IPS-18a (cell line): ENCODE results near the gene CHST11.

ENCODE experiments used
- H3K27ac ChIP-seq: one replicate; pipeline ENCODE4 v1.5.1; 2013; ENCODE audit warnings: low read length
- H3K27me3 ChIP-seq: one replicate; pipeline ENCODE4 v1.6.1; 2013; ENCODE audit warnings: mild to moderate bottlenecking, low read length; ENCODE audit not compliant: control insufficient read depth, insufficient read depth
- H3K36me3 ChIP-seq: one replicate; pipeline ENCODE4 v1.6.1; 2013; ENCODE audit warnings: low read depth, low read length; ENCODE audit not compliant: control insufficient read depth
- H3K4me1 ChIP-seq: one replicate; pipeline ENCODE4 v1.6.1; 2013; ENCODE audit warnings: low read depth, low read length; ENCODE audit not compliant: control insufficient read depth
- H3K4me3 ChIP-seq: one replicate; pipeline ENCODE4 v1.5.1; 2013; ENCODE audit warnings: low read length
- H3K9ac ChIP-seq: one replicate; pipeline ENCODE4 v1.6.1; 2013; ENCODE audit warnings: mild to moderate bottlenecking, low read length, moderate library complexity
- H3K9me3 ChIP-seq: one replicate; pipeline ENCODE4 v1.6.1; 2013; ENCODE audit warnings: low read depth, low read length; ENCODE audit not compliant: control insufficient read depth

CHST11 gene

GRCh38 chr12:104746467-104747088 lies 289.8 kb downstream of the CHST11 start:
- Histone ChIP-seq H3K27ac (no peak overlapping the region), H3K4me3 (no peak overlapping the region), H3K9ac (no peak overlapping the region), H3K36me3 (no peaks in the 10 kb centered on the region), H3K27me3 (no peaks in the 10 kb centered on the region), H3K4me1 (peaks cover 39% of the 10 kb centered on the region), H3K9me3 (no peaks in the 10 kb centered on the region)

GRCh38 chr12:104747330-104747729 lies 290.6 kb downstream of the CHST11 start:
- H3K36me3 ChIP-seq = no peaks in the 10 kb centered on the region
- H3K9ac ChIP-seq = no peak overlapping the region
- no peaks in the 10 kb centered on the region for H3K27me3 ChIP-seq
- H3K4me1 ChIP-seq = peaks cover 40% of the 10 kb centered on the region
- H3K4me3 ChIP-seq = no peak overlapping the region
- H3K9me3 ChIP-seq = no peaks in the 10 kb centered on the region
- H3K27ac ChIP-seq = no peak overlapping the region

GRCh38 chr12:104747955-104748354 lies 291.2 kb downstream of the CHST11 start:
- Histone ChIP-seq H3K27me3 (no peaks in the 10 kb centered on the region), H3K4me1 (peaks cover 34% of the 10 kb centered on the region), H3K9me3 (no peaks in the 10 kb centered on the region), H3K36me3 (no peaks in the 10 kb centered on the region), H3K4me3 (no peak overlapping the region), H3K9ac (no peak overlapping the region), H3K27ac (no peak overlapping the region)

GRCh38 chr12:104748356-104748755 lies 291.6 kb downstream of the CHST11 start:
- no peak overlapping the region for H3K27ac ChIP-seq
- H3K9me3 ChIP-seq = no peaks in the 10 kb centered on the region
- no peak overlapping the region for H3K4me3 ChIP-seq
- no peak overlapping the region for H3K9ac ChIP-seq
- H3K36me3 ChIP-seq = no peaks in the 10 kb centered on the region
- H3K4me1 ChIP-seq = peaks cover 31% of the 10 kb centered on the region
- no peaks in the 10 kb centered on the region for H3K27me3 ChIP-seq

GRCh38 chr12:104748790-104749189 lies 292.0 kb downstream of the CHST11 start:
- H3K4me3 ChIP-seq = no peak overlapping the region
- no peaks in the 10 kb centered on the region for H3K36me3 ChIP-seq
- no peak overlapping the region for H3K9ac ChIP-seq
- no peak overlapping the region for H3K27ac ChIP-seq
- H3K9me3 ChIP-seq = no peaks in the 10 kb centered on the region
- H3K27me3 ChIP-seq = no peaks in the 10 kb centered on the region
- peaks cover 31% of the 10 kb centered on the region for H3K4me1 ChIP-seq

GRCh38 chr12:104749545-104749944 lies 292.8 kb downstream of the CHST11 start:
- peaks cover 31% of the 10 kb centered on the region for H3K4me1 ChIP-seq
- no peak overlapping the region for H3K27ac ChIP-seq
- H3K36me3 ChIP-seq = no peaks in the 10 kb centered on the region
- H3K4me3 ChIP-seq = no peak overlapping the region
- no peak overlapping the region for H3K9ac ChIP-seq
- no peaks in the 10 kb centered on the region for H3K9me3 ChIP-seq
- no peaks in the 10 kb centered on the region for H3K27me3 ChIP-seq

GRCh38 chr12:104750061-104750460 lies 293.3 kb downstream of the CHST11 start:
- no peak overlapping the region for H3K27ac ChIP-seq
- H3K36me3 ChIP-seq = no peaks in the 10 kb centered on the region
- no peaks in the 10 kb centered on the region for H3K27me3 ChIP-seq
- H3K4me3 ChIP-seq = no peak overlapping the region
- H3K9ac ChIP-seq = no peak overlapping the region
- H3K9me3 ChIP-seq = no peaks in the 10 kb centered on the region
- peaks cover 31% of the 10 kb centered on the region for H3K4me1 ChIP-seq

GRCh38 chr12:104751120-104751519 lies 294.4 kb downstream of the CHST11 start:
- Histone ChIP-seq H3K36me3 (no peaks in the 10 kb centered on the region), H3K4me1 (peaks cover 31% of the 10 kb centered on the region), H3K4me3 (no peak overlapping the region), H3K27me3 (no peaks in the 10 kb centered on the region), H3K9me3 (no peaks in the 10 kb centered on the region), H3K27ac (no peak overlapping the region), H3K9ac (no peak overlapping the region)

GRCh38 chr12:104751594-104751993 lies 294.8 kb downstream of the CHST11 start:
- no peak overlapping the region for H3K4me3 ChIP-seq
- no peaks in the 10 kb centered on the region for H3K36me3 ChIP-seq
- H3K4me1 ChIP-seq = peaks cover 31% of the 10 kb centered on the region
- H3K9ac ChIP-seq = no peak overlapping the region
- no peaks in the 10 kb centered on the region for H3K27me3 ChIP-seq
- H3K27ac ChIP-seq = no peak overlapping the region
- H3K9me3 ChIP-seq = no peaks in the 10 kb centered on the region

GRCh38 chr12:104752016-104752415 lies 295.3 kb downstream of the CHST11 start:
- Histone ChIP-seq H3K4me1 (peaks cover 31% of the 10 kb centered on the region), H3K27ac (no peak overlapping the region), H3K36me3 (peaks cover under 1% of the 10 kb centered on the region), H3K9me3 (no peaks in the 10 kb centered on the region), H3K27me3 (no peaks in the 10 kb centered on the region), H3K9ac (no peak overlapping the region), H3K4me3 (no peak overlapping the region)

GRCh38 chr12:104752881-104753280 lies 296.1 kb downstream of the CHST11 start:
- Histone ChIP-seq H3K4me3 (no peak overlapping the region), H3K27ac (no peak overlapping the region), H3K4me1 (peaks cover 25% of the 10 kb centered on the region), H3K36me3 (peaks cover 4% of the 10 kb centered on the region), H3K9me3 (no peaks in the 10 kb centered on the region), H3K9ac (no peak overlapping the region), H3K27me3 (no peaks in the 10 kb centered on the region)

GRCh38 chr12:104756901-104757300 lies 300.2 kb downstream of the CHST11 start:
- Histone ChIP-seq H3K9ac (no peak overlapping the region), H3K9me3 (no peaks in the 10 kb centered on the region), H3K27me3 (no peaks in the 10 kb centered on the region), H3K4me1 (peaks cover 3% of the 10 kb centered on the region), H3K4me3 (no peak overlapping the region), H3K27ac (no peak overlapping the region), H3K36me3 (peaks cover 4% of the 10 kb centered on the region)
